Upper lobe of left lung (tissue), 4 donors: Measurements from ENCODE around the gene AGAP1.

Experiments
- CTCF ChIP-seq, 6 experiments: fragments of 450-650 bp in 4 of 6; fragments of 200-600 bp in 2 of 6; sonication (generic) in 2 of 6; IDR thresholded peaks; one replicate each; pipeline ENCODE4 v1.5.1; 2016 to 2019; ENCODE audit warnings: antibody characterized with exemption in 6 of 6
- EP300 ChIP-seq, 4 donors: sonication (generic); formaldehyde crosslinking; IDR thresholded peaks; one replicate each; pipeline ENCODE4 v1.5.1; 2017; ENCODE audit warnings: antibody characterized with exemption in 4 of 4, control low read depth in 2 of 4
- POLR2A ChIP-seq, 4 donors: fragments of 450-650 bp; IDR thresholded peaks; one replicate each; pipeline ENCODE4 v1.5.1; 2016 to 2017; ENCODE audit warnings: antibody characterized with exemption in 4 of 4, mild to moderate bottlenecking in 2 of 4

- TF ChIP-seq CTCF (IDR thresholded peaks at IDR 0.05) (no peak), POLR2A (IDR thresholded peaks at IDR 0.05) (no peak), EP300 (IDR thresholded peaks at IDR 0.05) (peak in 1 of 4 donors; percentile 70)
Measured at GRCh38 chr2:235520787-235521186, 26.9 kb downstream of the AGAP1 start.
